ENCODE results near the gene MS4A14. TPM values are rescaled to one million over a fixed set of nuclear protein-coding genes. Genes with fewer than 3 reads are reported as not detected.

Gene MS4A14
- total RNA-seq, 1 donor from 2014 or later, result not detected

DNA sequence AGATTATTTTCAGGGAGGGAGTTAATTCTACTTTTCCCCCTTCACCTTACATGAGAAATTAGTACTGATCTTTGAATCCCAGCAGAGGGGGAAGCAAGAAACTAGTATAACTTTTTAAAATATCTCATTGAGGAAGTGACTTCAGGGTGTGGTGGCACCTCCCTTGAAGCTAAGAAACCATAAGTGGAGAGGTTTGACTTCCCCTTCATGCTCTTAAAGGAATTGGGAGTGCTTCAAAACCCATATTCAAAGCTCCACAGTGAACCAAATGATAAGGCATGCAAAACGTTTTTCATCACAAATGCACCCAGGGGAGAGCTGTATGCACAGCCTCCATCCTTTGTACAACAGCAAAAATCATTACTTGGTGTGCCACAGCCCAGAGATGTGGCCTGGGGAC, 540 bp downstream of the MS4A14 start:
- no peaks in the 10 kb centered on the region for H3K36me3 Mint-ChIP-seq (ENCODE audit: insufficient read depth)
- peaks cover 5% of the 10 kb centered on the region for H3K27me3 Mint-ChIP-seq
- TF ChIP-seq, protein P1, sequence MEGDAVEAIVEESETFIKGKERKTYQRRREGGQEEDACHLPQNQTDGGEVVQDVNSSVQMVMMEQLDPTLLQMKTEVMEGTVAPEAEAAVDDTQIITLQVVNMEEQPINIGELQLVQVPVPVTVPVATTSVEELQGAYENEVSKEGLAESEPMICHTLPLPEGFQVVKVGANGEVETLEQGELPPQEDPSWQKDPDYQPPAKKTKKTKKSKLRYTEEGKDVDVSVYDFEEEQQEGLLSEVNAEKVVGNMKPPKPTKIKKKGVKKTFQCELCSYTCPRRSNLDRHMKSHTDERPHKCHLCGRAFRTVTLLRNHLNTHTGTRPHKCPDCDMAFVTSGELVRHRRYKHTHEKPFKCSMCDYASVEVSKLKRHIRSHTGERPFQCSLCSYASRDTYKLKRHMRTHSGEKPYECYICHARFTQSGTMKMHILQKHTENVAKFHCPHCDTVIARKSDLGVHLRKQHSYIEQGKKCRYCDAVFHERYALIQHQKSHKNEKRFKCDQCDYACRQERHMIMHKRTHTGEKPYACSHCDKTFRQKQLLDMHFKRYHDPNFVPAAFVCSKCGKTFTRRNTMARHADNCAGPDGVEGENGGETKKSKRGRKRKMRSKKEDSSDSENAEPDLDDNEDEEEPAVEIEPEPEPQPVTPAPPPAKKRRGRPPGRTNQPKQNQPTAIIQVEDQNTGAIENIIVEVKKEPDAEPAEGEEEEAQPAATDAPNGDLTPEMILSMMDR (IDR thresholded peaks at IDR 0.05; ENCODE audit: unreplicated experiment), result no peak
- DNase-seq (ENCODE audit: low spot score, unreplicated experiment), result no peak
- H3K9me3 Mint-ChIP-seq (ENCODE audit: low read depth), result peaks cover 3% of the 10 kb centered on the region
- no peak overlapping the region for H3K4me3 Mint-ChIP-seq (ENCODE audit: low read depth)
- no peak overlapping the region for H3K27ac Mint-ChIP-seq
- no peaks in the 10 kb centered on the region for H3K4me1 Mint-ChIP-seq (ENCODE audit: low read depth)

DNA sequence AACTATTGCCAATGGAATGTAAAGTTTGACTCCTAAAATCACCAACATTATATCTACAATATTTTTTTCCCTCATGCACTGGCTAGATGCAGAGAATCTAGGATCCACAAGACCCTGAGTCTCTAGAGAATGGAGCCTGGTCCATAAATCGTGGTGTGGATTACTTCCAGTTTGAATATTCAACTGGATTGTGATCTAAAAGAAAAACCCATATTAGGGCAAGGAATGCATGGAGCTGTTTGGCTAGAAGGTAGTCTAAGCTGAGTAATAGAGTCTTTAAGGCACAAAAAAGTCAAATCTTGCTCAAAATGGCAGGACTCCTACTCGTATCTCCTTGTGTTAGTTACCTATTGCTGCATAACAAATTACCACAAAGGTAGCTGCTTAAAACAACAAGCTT, 23.8 kb downstream of the MS4A14 start:
- no peak overlapping the region for H3K27ac Mint-ChIP-seq
- H3K4me3 Mint-ChIP-seq (ENCODE audit: low read depth), result no peak overlapping the region
- TF ChIP-seq, protein P1 (IDR thresholded peaks at IDR 0.05; ENCODE audit: unreplicated experiment), result no peak
- peaks cover 16% of the 10 kb centered on the region for H3K27me3 Mint-ChIP-seq
- H3K9me3 Mint-ChIP-seq (ENCODE audit: low read depth), result peaks cover 8% of the 10 kb centered on the region
- H3K4me1 Mint-ChIP-seq (ENCODE audit: low read depth), result no peaks in the 10 kb centered on the region
- no peaks in the 10 kb centered on the region for H3K36me3 Mint-ChIP-seq (ENCODE audit: insufficient read depth)
- no peak for DNase-seq (ENCODE audit: low spot score, unreplicated experiment)

DNA sequence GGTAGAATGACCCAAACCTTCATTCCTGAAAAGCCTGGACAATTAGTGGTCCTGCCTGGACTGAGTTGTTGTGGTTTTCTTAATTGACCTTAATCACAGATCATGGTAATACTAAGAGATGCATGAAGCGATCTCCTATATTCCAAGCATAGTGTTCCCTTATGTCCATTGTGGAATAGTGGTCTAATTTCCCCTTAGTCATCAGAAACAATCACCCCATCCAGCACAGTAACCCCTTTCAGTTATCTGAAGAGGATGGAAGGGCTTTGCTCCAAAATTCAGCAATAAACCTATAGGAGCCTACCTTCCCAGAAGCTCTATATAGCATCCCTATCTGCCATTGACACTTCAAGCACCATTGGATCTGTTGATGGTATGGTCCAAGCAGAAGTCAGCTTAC, 26.4 kb downstream of the MS4A14 start:
- H3K4me1 Mint-ChIP-seq (ENCODE audit: low read depth), result no peaks in the 10 kb centered on the region
- TF ChIP-seq, protein P1 (IDR thresholded peaks at IDR 0.05; ENCODE audit: unreplicated experiment), result no peak
- H3K9me3 Mint-ChIP-seq (ENCODE audit: low read depth), result peaks cover 5% of the 10 kb centered on the region
- no peaks in the 10 kb centered on the region for H3K27me3 Mint-ChIP-seq
- H3K36me3 Mint-ChIP-seq (ENCODE audit: insufficient read depth), result no peaks in the 10 kb centered on the region
- H3K4me3 Mint-ChIP-seq (ENCODE audit: low read depth), result no peak overlapping the region
- H3K27ac Mint-ChIP-seq, result no peak overlapping the region
- DNase-seq (ENCODE audit: low spot score, unreplicated experiment), result no peak

DNA sequence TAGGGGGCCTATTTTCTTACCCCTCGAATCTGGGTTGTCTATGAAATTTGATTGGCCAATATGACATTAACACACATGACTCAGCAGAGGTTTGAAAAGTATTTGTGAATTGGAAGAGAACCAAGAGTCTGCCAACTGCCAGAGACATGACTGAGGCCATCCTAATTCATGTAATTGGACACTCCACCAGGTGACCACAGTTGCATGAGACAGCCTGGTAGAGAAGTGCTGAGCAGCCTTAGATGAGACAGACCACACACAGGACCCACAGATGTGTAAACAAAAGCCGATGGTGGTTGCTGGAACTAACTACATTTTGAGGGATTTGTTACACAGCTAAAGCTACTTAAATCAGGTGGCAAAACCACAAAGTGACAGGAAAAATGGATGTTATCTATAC, 32.3 kb downstream of the MS4A14 start:
- Mint-ChIP-seq H3K9me3 (ENCODE audit: low read depth) (no peaks in the 10 kb centered on the region), H3K4me3 (ENCODE audit: low read depth) (no peak overlapping the region), H3K27ac (no peak overlapping the region), H3K27me3 (no peaks in the 10 kb centered on the region), H3K36me3 (ENCODE audit: insufficient read depth) (no peaks in the 10 kb centered on the region), H3K4me1 (ENCODE audit: low read depth) (peaks cover 21% of the 10 kb centered on the region)
- TF ChIP-seq, protein P1 (IDR thresholded peaks at IDR 0.05; ENCODE audit: unreplicated experiment), result no peak
- no peak for DNase-seq (ENCODE audit: low spot score, unreplicated experiment)

DNA sequence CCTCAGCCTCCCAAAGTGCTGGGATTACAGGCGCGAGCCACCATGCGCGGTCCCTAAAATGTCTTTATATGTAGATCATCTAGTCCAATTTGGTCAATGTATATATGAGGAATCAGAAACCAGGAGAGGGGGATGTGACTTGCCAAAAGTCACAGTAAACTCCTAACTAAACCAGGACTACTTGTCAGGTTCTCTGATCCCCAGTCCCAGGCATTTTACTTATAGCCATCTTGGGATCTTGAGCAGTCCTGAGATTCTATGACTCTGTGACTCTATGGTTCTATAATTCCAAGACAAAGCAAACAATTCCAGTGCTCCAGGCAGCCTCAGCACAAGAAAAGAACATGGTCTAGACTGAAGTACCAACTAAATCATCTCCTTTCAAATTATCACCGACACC, 33.0 kb downstream of the MS4A14 start, which contains the start of gene MS4A5:
MS4A5 (plus strand) TSS at position 301 of the 400 bp plus-strand sequence. CDS start 103 bp downstream, outside the sequence.
- no peak within 1 kb of the TSS for H3K27ac Mint-ChIP-seq
- no peak within 1 kb of the TSS for H3K4me3 Mint-ChIP-seq (ENCODE audit: low read depth)
- no peaks in the 10 kb centered on the region for H3K27me3 Mint-ChIP-seq
- DNase-seq (ENCODE audit: low spot score, unreplicated experiment), result no peak
- peaks cover 24% of the 10 kb centered on the region for H3K4me1 Mint-ChIP-seq (ENCODE audit: low read depth)
- H3K36me3 Mint-ChIP-seq (ENCODE audit: insufficient read depth), result no peaks in the 10 kb centered on the region
- TF ChIP-seq, protein P1 (IDR thresholded peaks at IDR 0.05; ENCODE audit: unreplicated experiment), result no peak
- no peaks in the 10 kb centered on the region for H3K9me3 Mint-ChIP-seq (ENCODE audit: low read depth)
